GM18511 (cell line): ENCODE results near the gene LYL1.
A peak's percentile ranks its signal among the peaks of the same experiment; 100 is the strongest.

Experiments
- ATAC-seq: cut with Tn5 transposase; IDR thresholded peaks from one replicate; pipeline ENCODE4 v1.9.1; 2021; ENCODE audit warnings: mild to moderate bottlenecking, moderate library complexity; ENCODE audit not compliant: unreplicated experiment

LYL1 gene

GRCh38 chr19:13130886-13131490, 28.3 kb upstream of the LYL1 start:
- no peak for ATAC-seq

DNA sequence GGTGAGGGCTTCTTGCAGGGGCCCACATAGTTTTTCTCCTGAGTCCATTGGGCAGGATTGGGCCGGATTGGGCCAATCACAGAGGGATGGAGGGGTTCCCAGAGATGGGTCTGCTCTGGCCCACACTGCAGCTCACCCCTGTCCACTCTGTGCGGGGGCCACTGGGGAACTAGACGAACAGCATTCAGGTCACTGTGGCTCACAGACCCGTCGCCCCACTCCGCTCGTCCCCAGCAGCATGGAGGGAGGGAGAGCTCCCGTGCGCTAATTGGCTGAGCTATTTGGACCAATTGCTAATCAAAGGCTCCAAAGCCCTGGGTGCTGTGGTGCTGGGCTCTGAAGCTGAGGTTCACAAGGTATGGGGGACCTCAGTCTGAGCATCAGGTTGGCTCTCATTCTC, 26.7 kb upstream of the LYL1 start:
- no peak for ATAC-seq

GRCh38 chr19:13128583-13128982, 25.9 kb upstream of the LYL1 start:
- no peak for ATAC-seq

DNA sequence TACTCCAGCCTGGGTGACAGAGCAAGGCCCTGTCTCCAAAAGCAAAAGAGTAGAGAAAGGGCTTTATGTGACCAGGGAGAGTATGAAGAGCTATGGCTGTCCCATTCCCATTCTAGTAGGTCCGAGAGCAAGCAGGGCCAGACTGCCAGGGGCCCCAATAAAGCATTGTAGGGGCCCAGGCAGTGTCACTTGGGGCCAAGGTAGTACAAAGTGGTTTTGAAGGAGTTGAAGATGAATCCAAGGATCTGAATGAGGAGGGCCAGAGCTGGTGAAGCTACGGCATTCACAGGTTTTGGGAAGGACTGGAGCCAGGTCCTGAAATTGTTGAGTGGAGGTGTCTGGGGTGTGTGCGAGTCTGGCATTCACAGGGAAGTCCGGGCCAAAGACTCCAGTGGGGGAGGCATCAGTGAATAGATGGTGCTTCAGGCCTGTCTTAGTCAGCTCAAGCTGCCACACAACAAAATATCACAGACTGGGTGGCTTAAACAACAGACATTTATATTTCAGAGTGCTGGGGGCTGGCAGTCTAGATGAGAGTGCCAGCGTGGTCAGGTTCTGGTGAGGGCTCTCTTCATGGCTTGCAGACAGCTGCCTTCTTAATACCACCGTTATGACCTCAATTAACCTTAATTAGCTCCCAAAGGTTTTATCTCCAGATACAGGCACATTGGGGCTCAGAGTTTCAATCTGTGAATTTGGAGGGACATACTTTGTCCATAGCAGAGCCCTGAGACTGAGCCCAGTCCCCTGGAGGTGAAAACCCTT, 25.3 kb upstream of the LYL1 start:
- ATAC-seq: no peak

DNA sequence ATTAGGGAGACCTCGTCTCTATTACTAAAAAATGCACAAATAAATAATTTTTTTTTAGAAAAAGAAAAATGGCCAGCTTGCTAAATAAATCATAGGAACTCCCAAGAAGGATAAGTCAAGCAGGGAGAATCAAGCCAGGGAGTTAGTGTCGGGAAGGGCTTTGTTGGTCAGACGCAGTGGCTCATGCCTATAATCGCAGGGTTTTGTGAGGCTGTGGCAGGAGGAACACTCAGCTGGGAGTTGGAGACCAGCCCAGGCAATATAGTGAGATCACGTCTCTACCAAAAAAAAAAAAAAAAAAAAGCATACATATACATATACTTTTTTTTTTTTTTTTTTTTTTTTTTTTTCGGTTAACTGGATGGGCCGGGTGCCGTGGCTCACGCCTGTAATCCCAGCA, 24.4 kb upstream of the LYL1 start:
- no peak for ATAC-seq

DNA sequence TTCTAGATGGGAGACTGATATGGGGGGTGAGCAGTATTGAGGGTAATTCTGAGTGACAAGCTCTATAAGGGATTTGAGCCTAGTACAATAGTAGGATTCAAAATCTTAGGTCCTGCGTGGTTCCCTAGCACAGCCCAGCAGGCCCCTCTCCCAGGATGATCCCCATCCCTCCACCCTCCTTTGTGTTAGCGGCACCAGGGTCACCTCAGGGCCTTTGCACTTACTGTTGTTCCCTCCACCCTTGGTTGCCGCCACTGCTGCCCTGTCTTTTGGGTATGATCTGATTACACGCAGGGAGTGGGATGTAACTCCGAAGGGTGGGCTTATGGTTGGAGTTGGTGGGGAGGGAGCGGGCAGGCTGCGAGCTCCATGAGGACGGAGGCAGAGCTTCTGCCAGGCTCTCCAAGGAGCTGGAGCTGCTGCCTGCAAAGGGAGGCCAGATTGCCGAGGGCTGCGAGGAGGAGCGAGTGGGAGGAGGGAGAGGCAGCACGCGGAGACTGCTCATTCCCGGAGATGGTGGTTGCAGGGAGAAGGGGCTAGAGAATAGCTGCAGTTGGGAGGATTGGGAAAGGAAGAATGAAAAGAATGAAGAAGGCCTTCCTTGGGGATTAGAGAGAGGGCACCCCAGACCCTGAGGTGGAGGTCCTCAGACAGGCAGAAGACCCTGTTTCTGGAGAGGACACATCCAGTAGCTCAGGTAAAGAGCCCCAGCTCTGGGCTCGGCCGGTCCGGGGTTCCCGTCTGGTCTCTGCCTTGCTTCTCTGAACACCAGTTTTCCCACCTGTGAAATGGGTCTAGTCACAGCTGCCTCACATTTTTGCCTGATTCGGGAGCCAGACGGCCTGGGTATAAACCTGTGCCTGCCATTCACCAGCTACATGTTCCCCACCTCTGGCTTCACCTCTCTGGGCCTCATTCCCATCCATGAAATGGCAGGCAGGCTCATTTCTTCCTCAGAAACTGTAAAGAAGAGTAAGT, 20.6 kb upstream of the LYL1 start:
- ATAC-seq: no peak

GRCh38 chr19:13122275-13122878, 19.7 kb upstream of the LYL1 start:
- ATAC-seq: no peak

DNA sequence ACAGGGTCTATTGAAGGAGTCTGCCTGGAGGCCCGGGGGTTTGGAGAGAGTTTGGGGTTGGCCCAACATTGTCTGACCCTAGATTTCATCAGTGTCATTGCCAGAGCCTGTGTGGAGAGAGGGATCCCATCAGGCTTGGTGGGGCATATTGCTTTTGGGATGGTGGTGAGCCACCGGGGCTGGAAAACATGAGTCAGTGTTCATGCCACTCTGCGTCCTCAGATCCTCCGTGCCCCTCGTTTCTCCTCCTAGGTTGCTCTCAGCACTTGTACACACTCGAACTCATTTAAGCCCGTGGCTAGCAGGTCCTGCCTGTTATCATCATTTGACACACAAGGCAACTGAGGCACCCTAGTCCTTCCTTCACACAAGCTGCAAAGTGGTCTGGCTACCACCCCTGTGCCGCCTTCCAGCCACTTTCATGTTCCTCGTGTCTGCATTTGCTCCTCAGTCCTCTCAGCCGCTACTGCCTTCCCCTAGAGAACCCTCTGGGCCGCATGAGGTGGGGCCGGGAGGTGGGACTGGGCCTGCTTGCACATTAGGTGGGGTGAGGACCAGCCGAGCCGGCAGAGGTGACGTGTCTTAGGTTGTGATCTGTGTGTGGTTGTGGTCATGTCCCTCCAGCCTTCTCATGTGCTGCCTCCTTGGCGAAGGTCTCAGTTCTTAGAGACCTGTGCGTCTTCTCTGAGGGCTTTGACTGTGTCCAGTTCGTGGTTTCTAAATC, 19.1 kb upstream of the LYL1 start:
- ATAC-seq: no peak

GRCh38 chr19:13120817-13121216, 18.2 kb upstream of the LYL1 start:
- no peak for ATAC-seq

GRCh38 chr19:13120031-13120430, 17.4 kb upstream of the LYL1 start:
- ATAC-seq: no peak

DNA sequence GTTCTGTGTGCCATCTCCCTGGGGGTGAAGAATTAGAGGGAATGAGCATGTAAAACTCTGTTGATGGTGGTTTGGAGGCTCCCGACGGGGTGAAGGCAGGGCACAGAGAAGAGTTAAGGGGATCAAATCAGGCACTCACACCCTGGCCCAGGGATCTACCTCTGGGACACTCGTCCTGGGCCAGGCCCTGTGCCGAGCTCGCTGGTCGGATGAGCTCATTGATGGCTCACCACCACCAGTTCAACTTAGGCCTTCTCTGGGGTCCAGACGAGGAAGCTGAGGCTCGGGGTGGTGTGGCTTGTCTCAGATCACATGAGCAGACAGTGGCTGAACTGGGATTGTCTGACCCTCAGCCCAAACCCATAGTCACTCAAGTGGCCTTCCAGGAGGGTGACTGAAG, 17.0 kb upstream of the LYL1 start:
- ATAC-seq: no peak

DNA sequence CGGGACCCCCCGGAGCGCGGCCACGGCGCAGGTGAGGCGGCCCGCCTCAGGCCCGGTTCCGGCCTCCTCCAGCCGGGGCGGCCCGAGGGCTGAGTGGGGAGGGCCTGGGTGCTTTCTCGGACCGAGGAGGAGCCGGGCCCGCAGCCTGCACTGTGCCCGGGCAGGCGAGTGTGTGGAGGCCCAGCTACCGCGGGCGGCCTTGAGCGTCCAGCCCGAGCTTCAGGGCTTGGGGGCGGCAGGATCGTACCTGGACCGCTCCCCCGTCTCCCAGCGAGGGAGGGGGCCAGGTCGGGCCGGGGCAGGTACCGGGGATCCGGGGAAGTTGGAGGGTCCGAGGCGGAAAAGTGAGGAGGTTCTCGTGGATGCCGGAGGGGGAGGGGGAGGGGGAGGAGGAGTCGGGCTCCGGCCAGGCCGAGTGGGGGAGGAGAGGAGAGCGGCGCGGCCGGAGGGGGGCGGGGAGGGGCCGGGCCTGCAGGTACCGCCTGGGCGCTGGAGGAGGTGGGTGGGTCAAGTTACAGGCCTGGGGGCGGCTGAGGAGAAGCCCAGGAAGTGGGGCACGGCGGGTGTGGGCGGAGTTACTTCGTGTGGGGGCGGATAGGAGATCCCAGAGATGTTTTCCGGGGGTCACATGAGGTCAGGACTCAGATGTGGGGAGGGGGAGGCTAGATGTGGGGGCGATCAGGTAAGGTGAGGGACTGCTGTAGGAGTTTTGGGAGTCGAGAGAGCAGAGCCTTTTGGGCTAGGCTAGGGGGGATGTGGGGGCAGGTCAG, 16.0 kb upstream of the LYL1 start:
- ATAC-seq: no peak

DNA sequence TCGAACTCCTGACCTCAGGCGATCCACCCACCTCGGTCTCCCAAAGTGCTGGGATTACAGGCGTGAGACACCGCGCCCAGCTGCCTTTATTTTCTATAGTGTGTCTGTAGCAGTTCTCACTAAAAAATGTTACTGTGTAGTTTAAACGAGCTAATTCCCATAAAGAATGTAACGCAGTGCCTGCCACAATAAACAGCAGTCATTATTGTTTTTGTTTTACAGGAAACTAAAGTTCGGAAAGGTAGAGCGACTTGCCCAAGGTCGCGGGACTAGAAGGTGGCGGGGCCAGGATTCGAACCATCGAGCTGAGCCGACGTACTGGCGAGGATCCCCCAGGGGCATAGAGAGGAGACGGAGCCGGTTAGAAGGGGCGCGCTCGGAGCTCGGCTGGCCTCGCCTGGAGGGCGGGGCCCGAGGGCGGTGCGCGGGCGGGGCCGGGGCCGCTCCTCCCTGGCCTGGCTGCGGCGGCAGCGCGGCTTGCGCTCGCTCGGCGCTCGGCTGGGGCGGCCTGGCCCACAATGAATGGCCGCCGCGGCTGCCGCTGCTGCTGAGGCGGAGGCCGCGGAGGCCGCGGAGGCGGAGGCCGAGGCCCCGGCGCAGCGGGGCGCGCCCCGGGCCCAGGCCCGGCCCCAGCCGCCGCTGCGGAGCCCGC, 15.2 kb upstream of the LYL1 start, which contains the start of gene NACC1:
NACC1 (plus strand) TSS at position 493 of the 652 bp plus-strand sequence. CDS start 16,944 bp downstream, outside the sequence.
- ATAC-seq: peak; percentile 61

GRCh38 chr19:13117176-13117771, 14.6 kb upstream of the LYL1 start:
- no peak for ATAC-seq

GRCh38 chr19:13116282-13117175, 13.9 kb upstream of the LYL1 start, which contains the start of gene TRMT1:
TSS of gene TRMT1 (minus strand) at chr19:13116740. CDS start at chr19:13116399, 341 bp downstream.
- peak; percentile 55 for ATAC-seq

- ATAC-seq: no peak
Observed at GRCh38 chr19:13115936-13116281, 13.3 kb upstream of the LYL1 start.

GRCh38 chr19:13112555-13112954, 9.9 kb upstream of the LYL1 start:
- no peak for ATAC-seq
